OCI-LY1 (cell line): ENCODE data around the gene TMC4.

Experiments used
- H2AFZ ChIP-seq: fragments of 200-600 bp; sonication (generic), shearing (Covaris generic); 2 replicates; pipeline ENCODE4 v1.6.0; 2014; ENCODE audit warnings: antibody characterized with exemption, mild to moderate bottlenecking, low read length
- H3F3A ChIP-seq: fragments of 200-600 bp; sonication (generic), shearing (Covaris generic); 2 replicates; pipeline ENCODE4 v1.6.0; 2014; ENCODE audit warnings: mild to moderate bottlenecking, antibody characterized with exemption, low read length, moderate library complexity; ENCODE audit not compliant: insufficient read depth
- H3K27ac ChIP-seq: fragments of 200-600 bp; sonication (generic); 2 replicates; pipeline ENCODE4 v1.5.1; 2014; ENCODE audit warnings: low read length, mixed run types, mild to moderate bottlenecking, low read depth; ENCODE audit not compliant: poor library complexity, severe bottlenecking
- H3K27me3 ChIP-seq: fragments of 200-600 bp; sonication (generic); 2 replicates; pipeline ENCODE4 v1.6.0; 2014; ENCODE audit warnings: antibody characterized with exemption, mild to moderate bottlenecking, low read length, moderate library complexity; ENCODE audit not compliant: insufficient read depth
- H3K36me3 ChIP-seq: fragments of 200-600 bp; sonication (generic); 2 replicates; pipeline ENCODE4 v1.6.1; 2014; ENCODE audit warnings: mild to moderate bottlenecking, antibody characterized with exemption, low read length, moderate library complexity, mixed read lengths; ENCODE audit not compliant: insufficient read depth
- H3K4me1 ChIP-seq: fragments of 200-600 bp; sonication (generic); 2 replicates; pipeline ENCODE4 v1.5.1; 2014; ENCODE audit warnings: mild to moderate bottlenecking, low read length, moderate library complexity; ENCODE audit not compliant: insufficient read depth, severe bottlenecking
- H3K4me2 ChIP-seq: fragments of 200-600 bp; sonication (generic), shearing (Covaris generic); 2 replicates; pipeline ENCODE4 v1.6.1; 2014; ENCODE audit warnings: low read length
- H3K4me3 ChIP-seq: fragments of 200-600 bp; sonication (generic); 2 replicates; pipeline ENCODE4 v1.5.1; 2014; ENCODE audit warnings: low read length, low read depth, mild to moderate bottlenecking, mixed read lengths; ENCODE audit not compliant: poor library complexity, severe bottlenecking
- H3K79me2 ChIP-seq: fragments of 200-600 bp; shearing (Covaris generic); 2 replicates; pipeline ENCODE4 v1.6.1; 2016; ENCODE audit warnings: mixed run types, low read length, mixed read lengths; ENCODE audit not compliant: insufficient read depth
- H3K9ac ChIP-seq: fragments of 200-600 bp; sonication (generic), shearing (Covaris generic); 2 replicates; pipeline ENCODE4 v1.6.1; 2014; ENCODE audit warnings: mild to moderate bottlenecking, low read length, mixed read lengths
- H3K9me2 ChIP-seq: fragments of 200-600 bp; sonication (generic), shearing (Covaris generic); 2 replicates; pipeline ENCODE4 v1.6.1; 2014; ENCODE audit warnings: low read depth, mild to moderate bottlenecking, low read length, mixed read lengths
- H3K9me3 ChIP-seq: fragments of 200-600 bp; shearing (Covaris generic); 2 replicates; pipeline ENCODE4 v1.6.1; 2014; ENCODE audit warnings: low read length, mixed read lengths
- H4K20me1 ChIP-seq: fragments of 200-600 bp; sonication (generic), shearing (Covaris generic); 2 replicates; pipeline ENCODE4 v1.6.0; 2016; ENCODE audit warnings: mild to moderate bottlenecking, low read length; ENCODE audit not compliant: insufficient read depth
- EZH2 ChIP-seq: fragments of 200-600 bp; sonication (generic), shearing (Covaris generic); IDR thresholded peaks from 2 replicates; pipeline ENCODE4 v1.8.0; 2017; ENCODE audit warnings: borderline replicate concordance, mixed run types, mild to moderate bottlenecking, antibody characterized with exemption, low read length, moderate library complexity, mixed read lengths
- TF ChIP-seq, protein P1 (sequence below): fragments of 200-600 bp; sonication (generic), shearing (Covaris generic); IDR thresholded peaks from 2 replicates; pipeline ENCODE4 v1.5.1; 2017; ENCODE audit warnings: mild to moderate bottlenecking, antibody characterized with exemption, low read length, moderate library complexity, mixed read lengths

TMC4 gene

DNA sequence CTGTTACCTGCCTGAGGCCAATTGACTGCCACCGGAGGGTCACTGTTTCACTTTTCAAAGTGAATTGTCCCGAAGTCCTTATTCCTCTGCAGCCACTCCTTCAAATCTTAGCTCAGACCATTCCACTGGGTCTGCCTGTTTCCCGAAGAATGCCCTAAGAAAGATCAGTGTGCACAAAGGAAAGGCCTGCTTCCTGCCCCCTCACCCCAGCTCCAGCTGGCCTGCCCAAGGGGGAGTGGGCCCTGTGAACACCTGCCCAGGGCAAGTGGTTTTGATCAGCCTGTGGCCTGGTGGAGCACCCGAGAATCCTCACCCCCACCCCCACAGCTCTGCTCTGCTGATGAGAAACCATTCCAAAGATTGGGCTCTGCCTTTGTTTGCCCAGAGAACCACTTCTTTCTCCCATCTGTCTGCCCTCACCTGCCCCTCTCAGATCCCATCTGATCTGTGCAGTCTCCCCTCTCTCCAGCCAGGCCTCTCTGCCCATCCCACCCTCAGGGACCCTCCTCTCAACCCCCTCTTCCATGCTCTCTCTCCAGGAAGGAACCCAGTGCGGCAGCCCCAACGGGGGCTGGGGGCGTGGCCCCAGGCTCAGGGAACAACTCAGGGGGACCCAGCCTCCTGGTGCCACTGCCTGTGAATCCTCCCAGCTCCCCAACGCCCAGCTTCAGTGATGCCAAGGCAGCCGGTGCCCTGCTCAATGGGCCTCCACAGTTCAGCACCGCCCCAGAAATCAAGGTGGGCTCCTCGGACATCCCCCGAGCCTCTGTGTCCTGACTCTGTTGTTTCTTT lies 23.7 kb downstream of the TMC4 start:
- Histone ChIP-seq H3K9me3 (no peaks in the 10 kb centered on the region), H3K4me1 (no peaks in the 10 kb centered on the region), H3K36me3 (peaks cover 98% of the 10 kb centered on the region), H3K79me2 (no peaks in the 10 kb centered on the region), H3K9me2 (no peaks in the 10 kb centered on the region), H3K4me2 (no peak overlapping the region), H3K27me3 (no peaks in the 10 kb centered on the region), H3F3A (no peaks in the 10 kb centered on the region), H2AFZ (no peak overlapping the region), H3K9ac (no peak overlapping the region), H3K4me3 (no peak overlapping the region), H4K20me1 (no peaks in the 10 kb centered on the region), H3K27ac (no peak overlapping the region)
- TF ChIP-seq EZH2: no peak
- TF ChIP-seq, protein P1, sequence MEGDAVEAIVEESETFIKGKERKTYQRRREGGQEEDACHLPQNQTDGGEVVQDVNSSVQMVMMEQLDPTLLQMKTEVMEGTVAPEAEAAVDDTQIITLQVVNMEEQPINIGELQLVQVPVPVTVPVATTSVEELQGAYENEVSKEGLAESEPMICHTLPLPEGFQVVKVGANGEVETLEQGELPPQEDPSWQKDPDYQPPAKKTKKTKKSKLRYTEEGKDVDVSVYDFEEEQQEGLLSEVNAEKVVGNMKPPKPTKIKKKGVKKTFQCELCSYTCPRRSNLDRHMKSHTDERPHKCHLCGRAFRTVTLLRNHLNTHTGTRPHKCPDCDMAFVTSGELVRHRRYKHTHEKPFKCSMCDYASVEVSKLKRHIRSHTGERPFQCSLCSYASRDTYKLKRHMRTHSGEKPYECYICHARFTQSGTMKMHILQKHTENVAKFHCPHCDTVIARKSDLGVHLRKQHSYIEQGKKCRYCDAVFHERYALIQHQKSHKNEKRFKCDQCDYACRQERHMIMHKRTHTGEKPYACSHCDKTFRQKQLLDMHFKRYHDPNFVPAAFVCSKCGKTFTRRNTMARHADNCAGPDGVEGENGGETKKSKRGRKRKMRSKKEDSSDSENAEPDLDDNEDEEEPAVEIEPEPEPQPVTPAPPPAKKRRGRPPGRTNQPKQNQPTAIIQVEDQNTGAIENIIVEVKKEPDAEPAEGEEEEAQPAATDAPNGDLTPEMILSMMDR: no peak

DNA sequence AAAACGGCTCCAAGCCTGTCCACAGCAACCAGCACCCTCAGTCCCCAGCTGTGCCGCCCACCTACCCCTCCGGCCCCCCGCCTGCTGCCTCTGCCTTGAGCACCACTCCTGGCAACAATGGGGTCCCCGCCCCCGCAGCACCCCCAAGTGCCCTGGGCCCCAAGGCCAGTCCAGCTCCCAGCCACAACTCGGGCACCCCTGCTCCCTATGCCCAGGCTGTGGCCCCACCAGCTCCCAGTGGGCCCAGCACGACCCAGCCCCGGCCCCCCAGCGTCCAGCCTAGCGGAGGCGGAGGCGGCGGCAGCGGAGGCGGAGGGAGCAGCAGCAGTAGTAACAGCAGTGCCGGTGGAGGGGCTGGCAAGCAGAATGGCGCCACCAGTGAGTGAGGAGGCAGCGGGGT lies 24.8 kb downstream of the TMC4 start:
- Histone ChIP-seq H3K4me2 (no peak overlapping the region), H3K4me1 (no peaks in the 10 kb centered on the region), H2AFZ (no peak overlapping the region), H3K9me3 (no peaks in the 10 kb centered on the region), H3K27ac (no peak overlapping the region), H3K79me2 (no peaks in the 10 kb centered on the region), H3K36me3 (peaks cover 98% of the 10 kb centered on the region), H3K9ac (no peak overlapping the region), H3K27me3 (no peaks in the 10 kb centered on the region), H3K9me2 (no peaks in the 10 kb centered on the region), H3F3A (no peaks in the 10 kb centered on the region), H4K20me1 (no peaks in the 10 kb centered on the region), H3K4me3 (no peak overlapping the region)
- TF ChIP-seq, protein P1: no peak
- TF ChIP-seq EZH2: no peak

DNA sequence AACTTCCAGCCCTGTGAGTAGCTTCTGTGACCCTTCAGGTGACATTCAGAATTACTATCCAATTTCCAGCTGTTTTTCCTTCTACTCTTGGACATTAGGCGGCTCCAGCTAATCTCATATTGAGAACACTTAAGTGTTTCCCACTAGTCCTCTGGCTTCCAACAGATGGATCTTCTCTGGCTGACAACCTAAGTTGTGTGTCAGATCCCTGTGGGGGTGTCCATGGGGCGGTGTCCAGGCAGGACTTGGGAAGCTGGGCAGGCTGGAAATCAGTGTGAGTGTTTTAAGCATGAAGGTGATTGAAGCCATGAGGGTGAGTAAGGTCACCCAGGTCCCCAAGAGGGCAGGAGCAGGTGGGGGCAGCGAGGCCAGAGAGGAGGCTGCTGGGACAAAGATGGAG lies 25.3 kb downstream of the TMC4 start:
- no peak for TF ChIP-seq EZH2
- TF ChIP-seq, protein P1: no peak
- H3K4me3 ChIP-seq: no peak overlapping the region
- H3K36me3 ChIP-seq: peaks cover 98% of the 10 kb centered on the region
- no peaks in the 10 kb centered on the region for H3K9me2 ChIP-seq
- no peak overlapping the region for H3K9ac ChIP-seq
- H3K27ac ChIP-seq: no peak overlapping the region
- no peaks in the 10 kb centered on the region for H3K4me1 ChIP-seq
- no peaks in the 10 kb centered on the region for H3K27me3 ChIP-seq
- H3K9me3 ChIP-seq: no peaks in the 10 kb centered on the region
- no peaks in the 10 kb centered on the region for H3K79me2 ChIP-seq
- H3K4me2 ChIP-seq: no peak overlapping the region
- no peak overlapping the region for H2AFZ ChIP-seq
- H4K20me1 ChIP-seq: no peaks in the 10 kb centered on the region
- H3F3A ChIP-seq: no peaks in the 10 kb centered on the region
